Adrenal gland (tissue), 12 donors: Measurements from ENCODE around the gene TUSC1. TPM values are rescaled to one million over a fixed set of nuclear protein-coding genes. Genes with fewer than 3 reads are reported as not detected.
"Not testable (repeated sequence)": the region's sequence is repeated elsewhere in the genome, so short reads cannot be mapped to it uniquely, and the experiment has no call there.

Experiments
- DNase-seq, 7 donors: peaks; one replicate each; pipeline ENCODE4 v3.0.0-alpha.2; 2019 to 2020
- H3K27ac ChIP-seq, 5 donors: fragments of 200-600 bp; sonication (generic) in 4 of 5; 1 replicate in 3 of 5; 2 replicates in 2 of 5; pipeline versions ENCODE4 v1.5.1 to v1.8.0; 2016 to 2020; ENCODE audit warnings: mild to moderate bottlenecking in 1 of 5
- H3K27me3 ChIP-seq: fragments of 200-600 bp; 2 replicates; pipeline ENCODE4 v1.8.0; 2021
- H3K36me3 ChIP-seq, 2 donors: fragments of 200-600 bp; replicated peaks in 1 of 2; 1 replicate in 1 of 2; 2 replicates in 1 of 2; pipeline versions ENCODE4 v1.5.1 to v1.8.0; 2018 to 2022
- H3K4me1 ChIP-seq, 2 donors: fragments of 200-600 bp; replicated peaks in 1 of 2; 1 replicate in 1 of 2; 2 replicates in 1 of 2; pipeline versions ENCODE4 v1.5.1 to v1.8.0; 2018 to 2021
- H3K4me3 ChIP-seq, 4 donors: fragments of 200-600 bp; sonication (generic) in 3 of 4; one replicate each; pipeline ENCODE4 v1.5.1; 2016 to 2018
- H3K9me3 ChIP-seq, 3 donors: fragments of 200-600 bp; sonication (generic) in 1 of 3; replicated peaks in 1 of 3; 1 replicate in 2 of 3; 2 replicates in 1 of 3; pipeline versions ENCODE4 v1.5.1 to v1.8.0; 2016 to 2021
- CTCF ChIP-seq, 6 experiments: fragments of 450-650 bp in 4 of 6; fragments of 200-600 bp in 2 of 6; sonication (generic) in 1 of 6; IDR thresholded peaks; 1 replicate in 5 of 6; 2 replicates in 1 of 6; pipeline versions ENCODE4 v1.5.1 to v1.8.0; 2016 to 2021; ENCODE audit warnings: antibody characterized with exemption in 6 of 6, mild to moderate bottlenecking in 2 of 6, moderate library complexity in 1 of 6
- POLR2A ChIP-seq, 2 donors: fragments of 450-650 bp; IDR thresholded peaks; one replicate each; pipeline ENCODE4 v1.6.1; 2017; ENCODE audit warnings: antibody characterized with exemption in 2 of 2, mild to moderate bottlenecking in 2 of 2, moderate library complexity in 1 of 2
- WGBS, 4 donors: extraction: QIAGEN DNeasy Blood & Tissue Kit in 2 of 4; methylation state at CpG; one replicate each; pipeline versions ENCODE4 v1.1.5 to v1.1.7; 2013 to 2017; 5-methylcytosine and 5-hydroxymethylcytosine counted together
- intact Hi-C, 2 donors: fragments of 100-400 bp; cut with DNase I; formaldehyde crosslinking; loops; one replicate each; pipeline versions ENCODE4 v1.14.1 to v1.15.0; 2022 to 2023
- polyA plus RNA-seq, 3 donors: library from polyadenylated mRNA; stranded (reverse); fragments of 200-250 nt in 2 of 3; fragments of 350-450 nt in 1 of 3; fragmentation: Illumina TruSeq in 1 of 3; extraction: RNeasy Lipid Tissue Mini Kit (QIAGEN cat#74804) in 1 of 3; gene quantifications; one replicate each; pipeline ENCODE4 v1.2.3, GENCODE V29; 2013 to 2014
- total RNA-seq, 9 donors: library from RNA; depleted of rRNA in 4 of 9; stranded (reverse); fragments of >200 nt in 4 of 9; fragments of 120-200 nt in 1 of 9; fragmentation: NEBNext Ultra II Directional in 1 of 9; extraction: Animal tissue kit (Norgen Biotek cat#: 25700) in 1 of 9; gene quantifications; one replicate each; pipeline versions ENCODE4 v1.1.0 to v1.2.4, GENCODE V29; 2013 to 2023
- donor health status: healthy with polysubstance abuse.
- donor health status: Bipolar disorder and iron deficiency.
- donor health status: DM: yes; HTN: yes; CAD: no.
- donor health status: DM: no; HTN: no; CAD: no.
- donor health status: DM: no; HTN: no; CAD: no.
- donor health status: DM: yes; HTN: yes; CAD: no.

Gene TUSC1
- total and polyA plus RNA-seq, 12 donors: 5.2 to 31.1 (median 14.8) TPM

- no peak for DNase-seq
- Histone ChIP-seq H3K27ac (no peak overlapping the region), H3K27me3 (no peaks in the 10 kb centered on the region), H3K36me3 (no peaks in the 10 kb centered on the region), H3K4me1 (no peaks in the 10 kb centered on the region), H3K4me3 (no peak overlapping the region), H3K9me3 (no peaks in the 10 kb centered on the region)
- WGBS, 4 donors: 88 to 94% (median 91%) methylated on average over 3 of the region's 3 CpGs
- intact Hi-C loops: no loop called here
- TF ChIP-seq POLR2A (IDR thresholded peaks at IDR 0.05) (no peak), CTCF (IDR thresholded peaks at IDR 0.05) (no peak)
Measured at GRCh38 chr9:25702536-25702935, 24.3 kb upstream of the TUSC1 start.

GRCh38 chr9:25700899-25701298 is 22.7 kb upstream of the TUSC1 start:
- H3K4me3 ChIP-seq, H3K9me3 ChIP-seq, H3K36me3 ChIP-seq, DNase-seq, intact Hi-C loops, H3K27ac ChIP-seq, H3K4me1 ChIP-seq, H3K27me3 ChIP-seq: not testable (repeated sequence)
- WGBS, 4 donors: 39 to 51% (median 44%) methylated on average over 3 of the region's 3 CpGs

- Histone ChIP-seq H3K27me3 (no peaks in the 10 kb centered on the region), H3K4me3 (no peak overlapping the region), H3K27ac (no peak overlapping the region), H3K9me3 (no peaks in the 10 kb centered on the region), H3K36me3 (no peaks in the 10 kb centered on the region), H3K4me1 (no peaks in the 10 kb centered on the region)
- DNase-seq: no peak
- TF ChIP-seq CTCF (IDR thresholded peaks at IDR 0.05): no peak
- no peak for TF ChIP-seq POLR2A (IDR thresholded peaks at IDR 0.05)
- intact Hi-C loops: no loop called here
Measured at GRCh38 chr9:25700430-25700829, 22.2 kb upstream of the TUSC1 start.

GRCh38 chr9:25691786-25692185 is 13.5 kb upstream of the TUSC1 start:
- H3K9me3 ChIP-seq: no peaks in the 10 kb centered on the region
- intact Hi-C loops: no loop called here

More at GRCh38 chr9:25691786-25692185, 13.5 kb upstream of the TUSC1 start:
- no peaks in the 10 kb centered on the region for H3K36me3 ChIP-seq
- H3K4me1 ChIP-seq: no peaks in the 10 kb centered on the region
- H3K4me3 ChIP-seq: no peak overlapping the region
- 74 to 84% (median 79%) methylated on average over 4 of the region's 4 CpGs for WGBS, 4 donors
- TF ChIP-seq POLR2A (IDR thresholded peaks at IDR 0.05) (no peak), CTCF (IDR thresholded peaks at IDR 0.05) (no peak)
- H3K27me3 ChIP-seq: no peaks in the 10 kb centered on the region
- DNase-seq: no peak
- H3K27ac ChIP-seq: no peak overlapping the region
